ENCODE data around the gene CDK5RAP1. TPM values are rescaled to one million over a fixed set of nuclear protein-coding genes. Genes with fewer than 3 reads are reported as not detected.
"Not testable (repeated sequence)": the region's sequence is repeated elsewhere in the genome, so short reads cannot be mapped to it uniquely, and the experiment has no call there.

CDK5RAP1 gene
- total and polyA plus RNA-seq, 4 experiments from 2014 or later, result 39.8 to 51.8 (median 46.4) TPM

DNA sequence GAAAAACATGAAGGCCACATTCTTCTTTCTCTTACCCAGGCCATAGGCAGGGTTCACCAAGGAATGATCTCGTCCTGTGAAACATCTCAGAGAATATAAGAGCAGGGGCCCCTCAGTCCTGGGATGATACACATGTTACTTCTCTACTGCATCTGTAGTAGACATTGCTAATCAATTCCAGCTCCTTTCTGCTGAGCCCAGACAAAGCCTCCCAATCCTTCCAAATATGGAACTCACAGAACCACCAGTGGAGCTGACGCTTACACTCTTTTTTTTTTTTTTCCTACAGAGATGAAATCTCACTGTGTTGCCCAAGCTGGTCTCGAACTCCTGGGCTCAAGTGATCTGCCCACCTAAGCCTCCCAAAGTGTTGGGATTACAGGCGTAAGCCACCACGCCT, 33.1 kb upstream of the CDK5RAP1 start:
- H3K4me1 Mint-ChIP-seq, result no peaks in the 10 kb centered on the region
- H3K9me3 ChIP-seq (ENCODE audit: control insufficient read depth in 1 of 2, low read length in 2 of 2), result no peaks in the 10 kb centered on the region
- H3K36me3 Mint-ChIP-seq, result peaks cover 4 to 11% of the 10 kb centered on the region in 2 donors
- H3K4me3 ChIP-seq (ENCODE audit: low read length in 2 of 2), result no peak overlapping the region
- ChIA-PET POLR2A (ENCODE audit: partially characterized antibody) (interaction anchor here (0.6 kb wide), 1 partner anchor 691 kb away, joined by 3 read pairs; no protein-coding TSS in a partner anchor), CTCF (ENCODE audit: partially characterized antibody) (interaction anchor here (0.7 kb wide), 1 partner anchor 19 kb away, joined by 3 read pairs; no protein-coding TSS in a partner anchor)
- no peak for DNase-seq
- no peak overlapping the region for H3K4me3 Mint-ChIP-seq
- no peak overlapping the region for H3K27ac ChIP-seq (ENCODE audit: low read depth, low read length)
- no peaks in the 10 kb centered on the region for H3K4me1 ChIP-seq (ENCODE audit: insufficient read depth, low read length)
- peak overlapping the region in 2 of 7 donors; percentile 41 to 54 for H3K27ac Mint-ChIP-seq
- H3K27me3 ChIP-seq (ENCODE audit: insufficient read depth, low read length), result no peaks in the 10 kb centered on the region
- H3K36me3 ChIP-seq (ENCODE audit: insufficient read depth, low read length), result no peaks in the 10 kb centered on the region
- intact Hi-C loops (cut with micrococcal nuclease), result no loop called here
- no peaks in the 10 kb centered on the region for H3K27me3 Mint-ChIP-seq
- no peaks in the 10 kb centered on the region for H3K9me3 Mint-ChIP-seq

DNA sequence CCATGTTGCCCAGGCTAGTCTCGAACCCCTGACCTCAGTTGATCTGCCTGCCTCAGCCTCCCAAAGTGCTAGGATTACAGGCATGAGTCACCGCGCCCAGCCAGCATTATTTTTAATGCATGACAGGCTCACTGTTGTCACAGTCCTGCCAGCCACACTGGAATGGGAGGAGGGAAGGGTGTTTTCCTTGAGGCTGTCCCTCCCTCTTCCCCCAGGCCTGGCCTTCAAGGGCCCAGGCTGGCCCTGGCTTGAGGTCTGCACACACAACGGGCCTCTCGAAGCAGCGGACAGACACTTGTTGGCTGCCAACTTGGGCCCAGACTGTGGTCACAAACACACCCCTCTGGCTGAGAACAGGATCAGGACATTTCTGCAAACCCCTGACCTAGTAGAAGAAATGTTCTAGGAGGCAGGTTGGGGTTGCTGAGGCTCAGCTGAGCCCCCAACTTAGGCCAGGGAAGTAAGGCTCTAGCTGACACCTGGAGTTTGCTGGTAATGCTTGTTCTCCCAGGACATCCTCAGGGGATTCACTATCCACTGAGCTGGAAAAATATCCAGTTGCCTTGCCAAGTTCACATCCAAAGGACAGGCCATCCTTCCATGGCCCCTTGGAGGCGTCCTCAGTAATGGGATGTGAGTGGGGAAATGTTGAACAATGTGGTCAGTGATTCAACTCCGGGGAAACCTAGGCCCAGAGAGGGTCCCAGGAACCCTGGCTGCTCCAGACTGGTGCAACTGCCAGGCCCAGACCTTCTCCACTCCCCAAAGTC, 32.3 kb upstream of the CDK5RAP1 start:
- ChIA-PET CTCF (ENCODE audit: partially characterized antibody) (no interaction called here), POLR2A (ENCODE audit: partially characterized antibody) (no interaction called here)
- H3K36me3 ChIP-seq (ENCODE audit: insufficient read depth, low read length), result no peaks in the 10 kb centered on the region
- DNase-seq, result no peak
- no peaks in the 10 kb centered on the region for H3K4me1 Mint-ChIP-seq
- no peak overlapping the region for H3K4me3 Mint-ChIP-seq
- H3K36me3 Mint-ChIP-seq, result peaks cover 4 to 11% of the 10 kb centered on the region in 2 donors
- no peak overlapping the region for H3K27ac ChIP-seq (ENCODE audit: low read depth, low read length)
- intact Hi-C loops (cut with micrococcal nuclease), result no loop called here
- H3K9me3 ChIP-seq (ENCODE audit: control insufficient read depth in 1 of 2, low read length in 2 of 2), result no peaks in the 10 kb centered on the region
- no peaks in the 10 kb centered on the region for H3K9me3 Mint-ChIP-seq
- no peaks in the 10 kb centered on the region for H3K4me1 ChIP-seq (ENCODE audit: insufficient read depth, low read length)
- no peaks in the 10 kb centered on the region for H3K27me3 Mint-ChIP-seq
- no peaks in the 10 kb centered on the region for H3K27me3 ChIP-seq (ENCODE audit: insufficient read depth, low read length)
- H3K27ac Mint-ChIP-seq, result no peak overlapping the region
- H3K4me3 ChIP-seq (ENCODE audit: low read length in 2 of 2), result no peak overlapping the region

DNA sequence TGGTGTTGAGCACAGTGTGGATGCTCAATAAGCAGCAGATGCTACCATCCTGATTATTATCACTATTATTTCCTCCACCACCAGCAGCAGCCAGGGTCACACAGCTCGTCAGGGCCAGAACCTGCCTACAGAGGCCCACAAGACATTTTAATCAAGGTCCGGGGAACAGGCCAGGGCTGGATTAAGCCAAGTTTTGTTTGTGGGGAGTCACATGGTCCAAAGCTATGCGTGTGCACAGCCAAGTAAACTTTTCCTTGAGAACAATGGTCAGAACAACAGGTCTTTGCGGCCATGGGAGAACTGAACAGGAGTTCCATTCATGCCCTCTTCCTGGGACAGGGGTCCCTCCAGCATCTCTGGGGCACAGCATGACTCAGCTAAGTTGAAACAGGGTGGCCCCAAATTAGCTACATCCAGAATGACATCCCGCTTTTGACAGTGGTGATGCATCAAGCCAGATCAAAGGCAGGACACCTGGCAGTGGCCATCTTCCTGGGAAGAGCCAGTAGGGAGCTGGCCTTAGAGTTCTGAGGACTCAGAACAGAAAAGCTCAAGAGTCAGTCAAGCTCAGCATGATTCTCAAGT, 30.6 kb upstream of the CDK5RAP1 start:
- ChIA-PET CTCF (ENCODE audit: partially characterized antibody) (interaction anchor here (1.3 kb wide), 1 partner anchor 231 kb away, joined by 3 read pairs; no protein-coding TSS in a partner anchor), POLR2A (ENCODE audit: partially characterized antibody) (interaction anchor here (1.0 kb wide), 1 partner anchor 12 kb away, joined by 3 read pairs; the partner anchor contains the start of gene SNTA1)
- H3K27ac Mint-ChIP-seq, result peak overlapping the region in 1 of 7 donors; percentile 76
- Histone ChIP-seq H3K36me3 (ENCODE audit: insufficient read depth, low read length) (no peaks in the 10 kb centered on the region), H3K4me1 (ENCODE audit: insufficient read depth, low read length) (no peaks in the 10 kb centered on the region), H3K9me3 (ENCODE audit: control insufficient read depth in 1 of 2, low read length in 2 of 2) (no peaks in the 10 kb centered on the region), H3K27ac (ENCODE audit: low read depth, low read length) (no peak overlapping the region), H3K27me3 (ENCODE audit: insufficient read depth, low read length) (no peaks in the 10 kb centered on the region), H3K4me3 (ENCODE audit: low read length in 2 of 2) (no peak overlapping the region)
- H3K27me3 Mint-ChIP-seq, result no peaks in the 10 kb centered on the region
- DNase-seq, result no peak
- H3K36me3 Mint-ChIP-seq, result peaks cover 4 to 11% of the 10 kb centered on the region in 2 donors
- intact Hi-C loops (cut with micrococcal nuclease), result no loop called here
- no peaks in the 10 kb centered on the region for H3K4me1 Mint-ChIP-seq
- H3K4me3 Mint-ChIP-seq, result no peak overlapping the region
- H3K9me3 Mint-ChIP-seq, result no peaks in the 10 kb centered on the region

DNA sequence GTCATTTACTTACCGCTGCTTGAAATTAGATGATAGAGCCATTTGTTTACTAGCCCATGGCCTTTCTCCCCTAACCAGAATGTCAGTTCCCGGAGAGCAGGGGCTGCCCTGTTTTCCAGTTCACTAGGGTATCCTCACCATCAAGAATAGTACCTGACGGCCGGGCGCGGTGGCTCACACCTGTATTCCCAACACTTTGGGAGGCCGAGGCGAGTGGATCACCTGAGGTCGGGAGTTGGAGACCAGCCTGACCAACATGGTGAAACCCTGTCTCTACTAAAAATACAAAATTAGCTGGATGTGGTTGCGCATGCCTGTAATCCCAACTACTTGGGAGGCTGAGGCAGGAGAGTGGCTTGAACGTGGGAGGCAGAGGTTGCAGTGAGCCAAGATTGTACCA, 22.6 kb upstream of the CDK5RAP1 start:
- H3K9me3 Mint-ChIP-seq; intact Hi-C loops (cut with micrococcal nuclease); H3K36me3 ChIP-seq (ENCODE audit: insufficient read depth, low read length); DNase-seq; H3K4me1 ChIP-seq (ENCODE audit: insufficient read depth, low read length); H3K27ac Mint-ChIP-seq; H3K4me3 ChIP-seq (ENCODE audit: low read length in 2 of 2); H3K4me1 Mint-ChIP-seq; H3K36me3 Mint-ChIP-seq; H3K4me3 Mint-ChIP-seq; CTCF ChIA-PET (ENCODE audit: partially characterized antibody); H3K27me3 Mint-ChIP-seq; H3K9me3 ChIP-seq (ENCODE audit: control insufficient read depth in 1 of 2, low read length in 2 of 2); H3K27ac ChIP-seq (ENCODE audit: low read depth, low read length); H3K27me3 ChIP-seq (ENCODE audit: insufficient read depth, low read length); POLR2A ChIA-PET (ENCODE audit: partially characterized antibody): not testable (repeated sequence)

DNA sequence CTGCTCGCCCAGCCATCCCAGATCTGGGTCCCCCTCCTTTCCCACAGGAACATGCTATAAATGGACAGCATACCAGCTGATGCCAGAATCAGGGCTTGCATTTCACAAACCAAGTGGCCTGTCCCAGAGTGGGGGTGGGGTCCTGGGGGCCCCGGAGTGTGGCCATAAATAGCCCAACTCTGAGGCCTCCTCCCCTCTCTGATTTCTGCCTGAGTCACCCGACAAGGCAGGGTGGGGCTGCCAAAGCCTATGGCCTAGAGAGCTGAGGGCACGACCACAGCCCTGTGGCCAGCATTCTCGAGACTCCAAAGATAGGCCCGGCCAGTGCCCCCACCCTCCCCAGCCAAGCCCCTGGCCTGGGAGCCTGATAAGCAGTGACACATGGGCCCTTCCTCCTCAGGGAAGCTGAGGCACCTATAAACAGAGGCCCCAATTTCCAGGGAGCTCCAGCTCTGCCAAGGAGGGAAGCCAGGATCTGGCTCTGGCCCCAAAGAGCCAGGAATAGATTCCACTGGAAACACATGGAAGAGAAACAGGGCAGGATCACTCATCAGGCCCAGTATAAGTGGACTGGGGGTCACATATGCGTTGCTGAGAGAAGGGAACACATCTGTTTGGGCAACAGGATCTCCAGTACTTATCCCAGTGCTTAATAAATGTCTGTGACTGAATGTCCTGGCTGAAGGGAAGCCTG, 22.0 kb upstream of the CDK5RAP1 start:
- Histone ChIP-seq H3K4me1 (ENCODE audit: insufficient read depth, low read length) (no peaks in the 10 kb centered on the region), H3K27ac (ENCODE audit: low read depth, low read length) (no peak overlapping the region), H3K4me3 (ENCODE audit: low read length in 2 of 2) (no peak overlapping the region), H3K36me3 (ENCODE audit: insufficient read depth, low read length) (no peaks in the 10 kb centered on the region), H3K27me3 (ENCODE audit: insufficient read depth, low read length) (no peaks in the 10 kb centered on the region), H3K9me3 (ENCODE audit: control insufficient read depth in 1 of 2, low read length in 2 of 2) (no peaks in the 10 kb centered on the region)
- Mint-ChIP-seq H3K27me3 (no peaks in the 10 kb centered on the region), H3K27ac (no peak overlapping the region), H3K36me3 (peaks cover 0 to 2% of the 10 kb centered on the region in 2 donors), H3K4me3 (no peak overlapping the region), H3K4me1 (no peaks in the 10 kb centered on the region), H3K9me3 (no peaks in the 10 kb centered on the region)
- POLR2A ChIA-PET (ENCODE audit: partially characterized antibody), result no interaction called here
- CTCF ChIA-PET (ENCODE audit: partially characterized antibody), result no interaction called here
- intact Hi-C loops (cut with micrococcal nuclease), result no loop called here
- no peak for DNase-seq

DNA sequence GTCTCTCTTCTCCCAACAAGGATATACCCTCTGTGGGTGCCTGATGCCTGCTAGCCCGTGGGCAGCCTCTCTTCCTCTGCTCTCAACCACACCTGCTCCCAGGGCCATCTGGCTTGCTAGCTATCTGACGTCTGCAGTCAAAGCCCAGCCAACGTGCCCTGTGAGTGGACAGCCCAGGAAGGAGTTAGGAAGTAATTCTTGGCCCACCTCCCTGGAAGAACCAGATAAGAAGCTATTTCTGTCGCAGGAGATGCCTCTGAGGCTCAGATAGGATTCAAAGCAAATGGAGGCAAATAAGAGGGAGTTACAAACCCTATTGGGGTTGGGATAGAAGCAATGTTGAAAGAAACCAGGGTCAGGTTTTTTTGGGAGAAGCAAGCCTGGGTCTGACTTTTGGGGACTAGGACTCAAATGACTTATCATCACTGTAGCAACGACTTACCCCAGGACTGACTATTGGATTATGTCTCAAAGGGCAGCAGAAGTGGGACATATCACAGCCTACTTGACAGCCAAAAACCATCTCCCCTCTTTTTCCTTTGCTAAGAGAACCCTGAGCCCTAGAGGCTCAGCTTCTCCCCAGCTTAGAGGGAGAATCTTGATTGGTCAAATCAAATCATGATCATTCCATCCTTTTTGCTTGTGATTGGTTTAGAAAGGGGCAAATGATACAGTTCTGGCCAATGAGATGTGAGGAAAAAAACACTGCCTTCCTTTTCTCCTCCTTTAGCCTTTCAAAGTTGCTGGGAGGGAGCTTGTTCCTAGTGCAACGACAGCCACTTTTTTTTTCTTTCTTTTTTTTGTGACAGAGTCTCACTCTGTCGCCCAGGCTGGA, 18.0 kb upstream of the CDK5RAP1 start:
- H3K9me3 ChIP-seq (ENCODE audit: control insufficient read depth in 1 of 2, low read length in 2 of 2), result no peaks in the 10 kb centered on the region
- H3K4me3 ChIP-seq (ENCODE audit: low read length in 2 of 2), result no peak overlapping the region
- no peaks in the 10 kb centered on the region for H3K27me3 ChIP-seq (ENCODE audit: insufficient read depth, low read length)
- no peaks in the 10 kb centered on the region for H3K4me1 ChIP-seq (ENCODE audit: insufficient read depth, low read length)
- ChIA-PET CTCF (ENCODE audit: partially characterized antibody) (no interaction called here), POLR2A (ENCODE audit: partially characterized antibody) (interaction anchor here (1.2 kb wide), 1 partner anchor 24 kb away, joined by 4 read pairs; the partner anchor contains the start of gene SNTA1)
- Mint-ChIP-seq H3K27ac (peak overlapping the region in 2 of 7 donors; percentile 53 to 60), H3K36me3 (peaks cover 0 to 3% of the 10 kb centered on the region in 2 donors), H3K4me3 (no peak overlapping the region), H3K9me3 (no peaks in the 10 kb centered on the region), H3K4me1 (no peaks in the 10 kb centered on the region), H3K27me3 (no peaks in the 10 kb centered on the region)
- H3K27ac ChIP-seq (ENCODE audit: low read depth, low read length), result no peak overlapping the region
- no peaks in the 10 kb centered on the region for H3K36me3 ChIP-seq (ENCODE audit: insufficient read depth, low read length)
- intact Hi-C loops (cut with micrococcal nuclease), result no loop called here
- no peak for DNase-seq

DNA sequence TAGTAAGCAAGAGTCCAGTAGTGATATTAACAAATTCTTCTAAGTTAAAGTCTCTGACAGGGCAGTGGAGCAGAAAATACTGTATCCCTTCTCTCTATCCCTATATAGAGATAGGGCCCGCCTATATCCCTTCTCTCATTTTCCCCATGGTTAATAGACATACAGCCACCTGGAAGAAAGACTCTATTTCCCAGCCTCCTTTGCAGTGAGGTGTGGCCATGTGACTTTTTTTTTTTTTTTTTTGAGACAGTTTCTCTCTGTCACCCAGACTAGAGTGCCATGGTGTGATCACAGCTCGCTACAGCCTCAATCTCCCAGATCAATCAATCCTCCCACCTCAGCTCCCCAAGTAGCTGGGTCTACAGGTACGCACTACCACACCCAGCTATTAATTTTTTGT, 16.7 kb upstream of the CDK5RAP1 start:
- H3K4me3 ChIP-seq (ENCODE audit: low read length in 2 of 2), result no peak overlapping the region
- H3K27ac ChIP-seq (ENCODE audit: low read depth, low read length), result no peak overlapping the region
- Mint-ChIP-seq H3K4me1 (no peaks in the 10 kb centered on the region), H3K27me3 (no peaks in the 10 kb centered on the region), H3K36me3 (peaks cover 0 to 3% of the 10 kb centered on the region in 2 donors), H3K27ac (no peak overlapping the region), H3K4me3 (no peak overlapping the region), H3K9me3 (no peaks in the 10 kb centered on the region)
- intact Hi-C loops (cut with micrococcal nuclease), result no loop called here
- H3K36me3 ChIP-seq (ENCODE audit: insufficient read depth, low read length), result no peaks in the 10 kb centered on the region
- no peak for DNase-seq
- POLR2A ChIA-PET (ENCODE audit: partially characterized antibody), result no interaction called here
- no peaks in the 10 kb centered on the region for H3K27me3 ChIP-seq (ENCODE audit: insufficient read depth, low read length)
- CTCF ChIA-PET (ENCODE audit: partially characterized antibody), result no interaction called here
- no peaks in the 10 kb centered on the region for H3K4me1 ChIP-seq (ENCODE audit: insufficient read depth, low read length)
- no peaks in the 10 kb centered on the region for H3K9me3 ChIP-seq (ENCODE audit: control insufficient read depth in 1 of 2, low read length in 2 of 2)
